HCT116 (cell line): ENCODE measurements around the gene EXOC6B. TPM values are rescaled to one million over a fixed set of nuclear protein-coding genes. Genes with fewer than 3 reads are reported as not detected.

Experiments used
- ATAC-seq: fragments of 200-7000 bp; cut with Tn5 transposase; 2 replicates; pipeline ENCODE4 v1.9.1; 2020; ENCODE audit warnings: mild to moderate bottlenecking, moderate library complexity
- BruUV-seq: library from RNA; stranded (reverse); fragments of 400-500 nt; replicated peaks from 2 replicates; lab custom pipeline; 2021; lab: Mats Ljungman, UMichigan
- CTCF ChIA-PET: fragments of 300-600 bp; sonication (Branson Sonifier 250); formaldehyde crosslinking; loops from one replicate; lab custom pipeline; 2021; ENCODE audit warnings: antibody characterized with exemption; lab: Charles Lee
- POLR2A ChIA-PET: fragments of 300-600, 350-600 bp; sonication (Branson Sonifier 250); formaldehyde crosslinking; loops from one replicate; lab custom pipeline; 2021; ENCODE audit warnings: antibody characterized with exemption; lab: Charles Lee
- RAD21 ChIA-PET, 2 experiments: fragments of 300-600 bp; sonication (Branson Sonifier 250); formaldehyde crosslinking; loops; one replicate each; lab custom pipeline; 2023; ENCODE audit warnings: low total read pairs in 2 of 2; ENCODE audit not compliant: uncharacterized antibody in 2 of 2, unreplicated experiment in 2 of 2, low non-redundant PET in 1 of 2; lab: Charles Lee
- DNase-seq: peaks from one replicate; pipeline ENCODE4 v3.0.0-alpha.2; 2010; ENCODE audit warnings: low read depth, low spot score
- H2AFZ ChIP-seq: fragments of 200-600 bp; shearing (Covaris generic), sonication (generic); 2 replicates; pipeline ENCODE4 v1.6.1; 2017; ENCODE audit warnings: low read depth, mixed run types, mixed read lengths, antibody characterized with exemption, low read length; ENCODE audit not compliant: poor library complexity, severe bottlenecking
- H3K27ac ChIP-seq: 2 replicates; pipeline ENCODE4 v1.5.1; 2012; ENCODE audit warnings: low read depth, low read length
- H3K27me3 ChIP-seq: fragments of 200-600 bp; sonication (generic); 2 replicates; pipeline ENCODE4 v1.6.1; 2016; ENCODE audit warnings: mixed run types, low read length, mixed read lengths; ENCODE audit not compliant: insufficient read depth
- H3K36me3 ChIP-seq, 2 experiments: fragments of 200-500 bp in 1 of 2; fragments of 200-600 bp in 1 of 2; sonication (Bioruptor generic) in 1 of 2; sonication (generic) in 1 of 2; 2 replicates each; pipeline versions ENCODE4 v1.5.1 to v1.6.1; 2014 to 2016; ENCODE audit warnings: low read length in 2 of 2, inconsistent platforms in 1 of 2, mixed read lengths in 1 of 2, mixed run types in 1 of 2; ENCODE audit not compliant: insufficient read depth in 2 of 2, control insufficient read depth in 1 of 2
- H3K4me1 ChIP-seq, 2 experiments: fragments of 200-600 bp in 1 of 2; sonication (generic) in 1 of 2; 2 replicates each; pipeline versions ENCODE4 v1.5.1 to v1.6.1; 2012 to 2017; ENCODE audit warnings: low read length in 2 of 2, inconsistent platforms in 1 of 2, mild to moderate bottlenecking in 1 of 2, mixed read lengths in 1 of 2, mixed run types in 1 of 2, moderate library complexity in 1 of 2; ENCODE audit not compliant: insufficient read depth in 2 of 2, control insufficient read depth in 1 of 2
- H3K4me2 ChIP-seq: fragments of 200-600 bp; sonication (generic); 2 replicates; pipeline ENCODE4 v1.6.1; 2017; ENCODE audit warnings: mixed run types, low read length, mixed read lengths
- H3K4me3 ChIP-seq, 2 experiments: fragments of 200-600 bp in 1 of 2; sonication (generic) in 1 of 2; replicated peaks in 1 of 2; 2 replicates each; pipeline ENCODE4 v1.5.1; 2011 to 2016; ENCODE audit warnings: low read length in 2 of 2, control low read depth in 1 of 2, low read depth in 1 of 2, mild to moderate bottlenecking in 1 of 2, mixed read lengths in 1 of 2, mixed run types in 1 of 2
- H3K79me2 ChIP-seq: fragments of 200-600 bp; sonication (generic); 2 replicates; pipeline ENCODE4 v1.6.1; 2017; ENCODE audit warnings: mild to moderate bottlenecking, mixed run types, low read length, moderate library complexity, mixed read lengths; ENCODE audit not compliant: insufficient read depth
- H3K9ac ChIP-seq: fragments of 200-600 bp; sonication (generic); 2 replicates; pipeline ENCODE4 v1.6.1; 2016; ENCODE audit warnings: low read length, mixed read lengths
- H3K9me2 ChIP-seq: fragments of 200-600 bp; sonication (generic), shearing (Covaris generic); 2 replicates; pipeline ENCODE4 v1.6.1; 2017; ENCODE audit warnings: mixed run types, mild to moderate bottlenecking, moderate library complexity; ENCODE audit not compliant: insufficient read depth
- H3K9me3 ChIP-seq, 2 experiments: fragments of 200-500 bp in 1 of 2; fragments of 200-600 bp in 1 of 2; sonication (Bioruptor generic) in 1 of 2; sonication (generic) in 1 of 2; 2 replicates each; pipeline ENCODE4 v1.6.1; 2014 to 2017; ENCODE audit warnings: low read length in 2 of 2, mixed read lengths in 2 of 2, inconsistent platforms in 1 of 2, low read depth in 1 of 2, mild to moderate bottlenecking in 1 of 2, mixed run types in 1 of 2, moderate library complexity in 1 of 2; ENCODE audit not compliant: control insufficient read depth in 1 of 2, insufficient read depth in 1 of 2
- H4K20me1 ChIP-seq: fragments of 200-600 bp; sonication (generic), shearing (Covaris generic); 2 replicates; pipeline ENCODE4 v1.6.1; 2017; ENCODE audit warnings: mixed run types, mild to moderate bottlenecking, moderate library complexity; ENCODE audit not compliant: insufficient read depth
- ATF3 ChIP-seq: IDR thresholded peaks from 2 replicates; pipeline ENCODE4 v1.6.1; 2012
- CBX3 ChIP-seq: IDR thresholded peaks from 2 replicates; pipeline ENCODE4 v1.6.1; 2012; ENCODE audit warnings: low read depth
- CEBPB ChIP-seq: IDR thresholded peaks from 2 replicates; pipeline ENCODE4 v1.6.1; 2012; ENCODE audit warnings: low read depth
- POLR2AphosphoS5 ChIP-seq: IDR thresholded peaks from 2 replicates; pipeline ENCODE4 v1.6.1; 2011; ENCODE audit warnings: mild to moderate bottlenecking, low read depth, low read length, moderate library complexity
- RAD21 ChIP-seq: IDR thresholded peaks from 2 replicates; pipeline ENCODE4 v1.6.1; 2012; ENCODE audit warnings: low read depth, mild to moderate bottlenecking
- REST ChIP-seq: IDR thresholded peaks from 2 replicates; pipeline ENCODE4 v1.6.1; 2012; ENCODE audit warnings: low read depth
- ZBTB33 ChIP-seq: IDR thresholded peaks from 2 replicates; pipeline ENCODE4 v1.6.1; 2011; ENCODE audit warnings: mild to moderate bottlenecking, low read length, moderate library complexity; ENCODE audit not compliant: insufficient replicate concordance; ENCODE audit errors: extremely low read depth
- ZNF274 ChIP-seq: fragments of 200-500 bp; sonication (Bioruptor generic); IDR thresholded peaks from 2 replicates; pipeline ENCODE4 v1.6.1; 2014; ENCODE audit warnings: mild to moderate bottlenecking, low read depth, low read length, inconsistent platforms
- intact Hi-C: fragments of 100-400 bp; cut with micrococcal nuclease; formaldehyde crosslinking; loops from 2 replicates; pipeline ENCODE4 v1.10.0; 2022
- total RNA-seq: library from RNA; stranded (reverse); gene quantifications from one replicate; pipeline ENCODE4 v1.2.1, GENCODE V29; 2021; ENCODE audit not compliant: unreplicated experiment

Gene EXOC6B
- total RNA-seq, 1 experiment from 2014 or later, result 25.4 TPM

GRCh38 chr2:72613931-72614330 is 211.9 kb downstream of the EXOC6B start:
- TF ChIP-seq POLR2AphosphoS5 (no peak), ZBTB33 (no peak), CBX3 (no peak), ATF3 (no peak)
- Histone ChIP-seq H3K9me3 (no peaks in the 10 kb centered on the region), H3K36me3 (no peaks in the 10 kb centered on the region), H3K4me1 (no peaks in the 10 kb centered on the region), H3K9me2 (no peaks in the 10 kb centered on the region), H4K20me1 (no peaks in the 10 kb centered on the region), H3K9ac (no peak overlapping the region), H3K27me3 (no peaks in the 10 kb centered on the region), H3K4me3 (no peak overlapping the region), H3K4me2 (no peak overlapping the region), H3K27ac (no peak overlapping the region), H2AFZ (no peak overlapping the region), H3K79me2 (no peaks in the 10 kb centered on the region)
- no peak for DNase-seq
- no TSS peak for BruUV-seq
- RAD21 ChIA-PET, result no interaction called here
- intact Hi-C loops, result no loop called here
- POLR2A ChIA-PET, result interaction anchor here (1.3 kb wide), 1 partner anchor 8 kb away, joined by 3 read pairs; no protein-coding TSS in a partner anchor
- no peak for ATAC-seq
- CTCF ChIA-PET, result interaction anchor here (3.2 kb wide), 1 partner anchor 8 kb away, joined by 20 read pairs; no protein-coding TSS in a partner anchor

DNA sequence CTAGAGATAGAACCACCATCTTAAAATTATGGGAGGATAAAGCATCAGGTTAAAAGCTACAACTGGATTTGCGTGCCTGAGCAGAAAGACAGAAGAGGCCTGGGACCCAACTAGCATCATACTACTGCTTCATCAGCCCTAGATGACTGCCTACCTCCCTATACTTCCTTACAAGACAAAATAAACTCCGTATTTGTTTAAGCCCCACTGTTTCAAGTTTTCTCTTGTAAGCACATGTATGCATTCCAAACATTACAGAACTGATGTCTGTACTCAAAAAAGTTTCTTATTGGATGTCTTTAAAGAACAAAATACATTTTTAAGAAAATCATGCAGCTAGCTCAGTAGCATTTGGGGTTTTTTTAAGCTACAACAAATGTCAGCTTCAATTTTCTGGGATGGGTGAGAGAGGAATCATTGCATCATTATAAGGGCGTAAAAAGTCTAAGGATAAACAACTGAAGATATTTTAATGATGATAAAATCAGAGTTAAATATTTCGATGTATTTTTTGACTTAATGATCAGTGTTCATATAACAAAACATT is 213.1 kb downstream of the EXOC6B start:
- ChIA-PET POLR2A (no interaction called here), CTCF (no interaction called here), RAD21 (no interaction called here)
- Histone ChIP-seq H3K27ac (no peak overlapping the region), H3K79me2 (no peaks in the 10 kb centered on the region), H3K36me3 (no peaks in the 10 kb centered on the region), H3K9ac (no peak overlapping the region), H3K9me2 (no peaks in the 10 kb centered on the region), H3K4me1 (no peaks in the 10 kb centered on the region), H3K4me2 (no peak overlapping the region), H3K9me3 (no peaks in the 10 kb centered on the region), H3K27me3 (no peaks in the 10 kb centered on the region), H2AFZ (no peak overlapping the region), H3K4me3 (no peak overlapping the region), H4K20me1 (no peaks in the 10 kb centered on the region)
- ATAC-seq (no peak), DNase-seq (no peak)
- TF ChIP-seq ZNF274, result no peak
- TF ChIP-seq ZBTB33, result no peak
- TF ChIP-seq REST, result no peak
- TF ChIP-seq CEBPB, result no peak
- no peak for TF ChIP-seq RAD21
- no peak for TF ChIP-seq ATF3
- TF ChIP-seq POLR2AphosphoS5, result no peak
- intact Hi-C loops, result no loop called here
- no TSS peak for BruUV-seq
